ENCODE results near the gene PRPS1. TPM values are rescaled to one million over a fixed set of nuclear protein-coding genes. Genes with fewer than 3 reads are reported as not detected.
"Not testable (repeated sequence)": the region's sequence is repeated elsewhere in the genome, so short reads cannot be mapped to it uniquely, and the experiment has no call there.

The PRPS1 gene
- total RNA-seq, 2 donors from 2014 or later, result 85.2 to 88.2 TPM

GRCh38 chrX:107654566-107654871 lies 26.2 kb downstream of the PRPS1 start:
- no peaks in the 10 kb centered on the region for H3K9me3 Mint-ChIP-seq
- H3K27me3 Mint-ChIP-seq (ENCODE audit: low read depth), result peaks cover 37% of the 10 kb centered on the region
- H3K36me3 Mint-ChIP-seq (ENCODE audit: insufficient read depth in 2 of 2), result peaks cover 0 to 2% of the 10 kb centered on the region in 2 donors
- H3K4me1 Mint-ChIP-seq (ENCODE audit: low read depth), result peaks cover 4% of the 10 kb centered on the region
- no peak overlapping the region for H3K27ac Mint-ChIP-seq
- no peak for ATAC-seq (replicated peaks in 1 of 2)
- no peak for DNase-seq
- no peak overlapping the region for H3K4me3 Mint-ChIP-seq

- H3K9me3 Mint-ChIP-seq, result no peaks in the 10 kb centered on the region
- no peak overlapping the region for H3K27ac Mint-ChIP-seq
- H3K4me3 Mint-ChIP-seq, result no peak overlapping the region
- ATAC-seq (replicated peaks in 1 of 2), result peak; percentile 84 to 86
- H3K36me3 Mint-ChIP-seq (ENCODE audit: insufficient read depth in 2 of 2), result peaks cover 0 to 2% of the 10 kb centered on the region in 2 donors
- peaks cover 4% of the 10 kb centered on the region for H3K4me1 Mint-ChIP-seq (ENCODE audit: low read depth)
- peak; percentile 70 to 73 for DNase-seq
- peaks cover 38% of the 10 kb centered on the region for H3K27me3 Mint-ChIP-seq (ENCODE audit: low read depth)
Observed at GRCh38 chrX:107654872-107655761, 26.8 kb downstream of the PRPS1 start.

DNA sequence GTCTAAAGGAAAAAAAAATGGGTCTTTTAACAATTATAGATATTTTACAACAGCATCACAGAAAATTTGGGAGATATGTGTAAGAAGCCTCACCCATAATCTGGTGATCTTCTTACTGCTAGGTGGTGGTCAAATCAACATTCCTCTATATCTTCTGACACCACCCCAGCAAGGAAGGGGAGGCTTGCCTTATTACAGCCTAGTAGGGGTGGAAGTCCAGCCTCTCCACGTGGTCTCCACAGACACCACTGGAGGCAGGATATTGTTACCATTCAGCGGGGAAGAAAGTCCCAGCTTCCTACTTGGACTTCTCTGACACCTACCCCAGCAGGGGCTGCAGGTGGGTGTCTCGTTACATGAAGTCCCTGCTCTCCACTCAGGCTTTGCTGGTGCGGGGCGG lies 28.7 kb downstream of the PRPS1 start:
- peaks cover 4% of the 10 kb centered on the region for H3K4me1 Mint-ChIP-seq (ENCODE audit: low read depth)
- H3K4me3 Mint-ChIP-seq, result no peak overlapping the region
- H3K9me3 Mint-ChIP-seq, result no peaks in the 10 kb centered on the region
- DNase-seq, result no peak
- no peak for ATAC-seq (replicated peaks in 1 of 2)
- peaks cover 32% of the 10 kb centered on the region for H3K27me3 Mint-ChIP-seq (ENCODE audit: low read depth)
- no peak overlapping the region for H3K27ac Mint-ChIP-seq
- no peaks in the 10 kb centered on the region for H3K36me3 Mint-ChIP-seq (ENCODE audit: insufficient read depth in 2 of 2)

GRCh38 chrX:107658660-107659059 lies 30.4 kb downstream of the PRPS1 start:
- no peak for ATAC-seq (replicated peaks in 1 of 2)
- Mint-ChIP-seq H3K27ac (no peak overlapping the region), H3K4me3 (no peak overlapping the region), H3K36me3 (ENCODE audit: insufficient read depth in 2 of 2) (no peaks in the 10 kb centered on the region), H3K27me3 (ENCODE audit: low read depth) (peaks cover 26% of the 10 kb centered on the region), H3K9me3 (no peaks in the 10 kb centered on the region), H3K4me1 (ENCODE audit: low read depth) (peaks cover 4% of the 10 kb centered on the region)
- DNase-seq, result no peak

DNA sequence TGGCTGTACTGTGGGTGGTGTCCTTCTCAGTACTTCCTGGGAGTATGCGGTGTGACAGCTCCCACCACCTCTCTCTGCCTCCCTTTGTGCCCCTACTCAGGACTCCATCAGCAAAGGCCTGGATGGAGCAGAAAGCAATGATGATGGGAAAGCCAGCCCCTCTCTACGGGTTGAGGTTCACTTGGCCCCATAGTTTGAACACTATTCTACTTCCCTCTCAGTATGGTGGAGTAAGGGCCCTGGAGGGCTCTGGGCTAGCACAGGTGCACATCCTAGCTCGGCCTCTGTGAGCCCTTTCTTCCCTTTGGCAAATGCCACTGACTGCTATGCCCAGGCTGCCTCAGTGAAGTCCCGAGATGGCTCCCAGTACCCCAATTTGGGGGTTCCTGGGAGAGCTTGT lies 31.0 kb downstream of the PRPS1 start:
- H3K36me3 Mint-ChIP-seq (ENCODE audit: insufficient read depth in 2 of 2), result no peaks in the 10 kb centered on the region

DNA sequence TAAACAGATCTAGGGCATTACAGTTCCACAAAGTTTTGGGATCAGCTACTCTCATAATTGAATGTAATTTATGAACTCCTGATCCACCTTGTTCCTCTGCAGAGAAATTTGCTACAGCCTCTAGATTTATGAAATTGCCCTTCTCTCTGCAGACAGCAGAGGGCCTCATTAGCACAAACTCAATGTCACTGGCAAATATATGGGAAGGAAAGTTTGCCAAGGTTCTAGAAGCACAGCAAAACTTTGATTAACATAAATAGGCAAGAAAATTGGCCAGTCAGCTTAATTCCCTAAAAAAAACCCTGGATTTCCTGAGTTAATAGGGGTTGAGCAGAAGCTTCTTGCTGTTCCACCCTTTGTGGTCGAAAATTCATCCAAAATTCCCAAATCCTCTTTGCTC lies 31.5 kb downstream of the PRPS1 start:
- Mint-ChIP-seq H3K9me3 (no peaks in the 10 kb centered on the region), H3K4me1 (ENCODE audit: low read depth) (peaks cover 4% of the 10 kb centered on the region), H3K27me3 (ENCODE audit: low read depth) (peaks cover 26% of the 10 kb centered on the region), H3K4me3 (no peak overlapping the region), H3K36me3 (ENCODE audit: insufficient read depth in 2 of 2) (no peaks in the 10 kb centered on the region), H3K27ac (no peak overlapping the region)
- ATAC-seq (replicated peaks in 1 of 2) (peak in 1 of 2 donors; percentile 33), DNase-seq (peak in 1 of 2 donors; percentile 12)

More for the DNA sequence above, 31.0 kb downstream of the PRPS1 start:
- no peak overlapping the region for H3K27ac Mint-ChIP-seq
- no peak for DNase-seq
- no peak for ATAC-seq (replicated peaks in 1 of 2)
- H3K4me1 Mint-ChIP-seq (ENCODE audit: low read depth), result peaks cover 4% of the 10 kb centered on the region
- no peaks in the 10 kb centered on the region for H3K9me3 Mint-ChIP-seq
- H3K4me3 Mint-ChIP-seq, result no peak overlapping the region
- H3K27me3 Mint-ChIP-seq (ENCODE audit: low read depth), result peaks cover 26% of the 10 kb centered on the region

GRCh38 chrX:107662145-107662544 lies 33.8 kb downstream of the PRPS1 start:
- Mint-ChIP-seq H3K36me3 (ENCODE audit: insufficient read depth in 2 of 2) (no peaks in the 10 kb centered on the region), H3K9me3 (no peaks in the 10 kb centered on the region), H3K27me3 (ENCODE audit: low read depth) (peaks cover 15% of the 10 kb centered on the region), H3K4me3 (no peak overlapping the region), H3K4me1 (ENCODE audit: low read depth) (no peaks in the 10 kb centered on the region), H3K27ac (no peak overlapping the region)
- DNase-seq, result no peak
- no peak for ATAC-seq (replicated peaks in 1 of 2)

DNA sequence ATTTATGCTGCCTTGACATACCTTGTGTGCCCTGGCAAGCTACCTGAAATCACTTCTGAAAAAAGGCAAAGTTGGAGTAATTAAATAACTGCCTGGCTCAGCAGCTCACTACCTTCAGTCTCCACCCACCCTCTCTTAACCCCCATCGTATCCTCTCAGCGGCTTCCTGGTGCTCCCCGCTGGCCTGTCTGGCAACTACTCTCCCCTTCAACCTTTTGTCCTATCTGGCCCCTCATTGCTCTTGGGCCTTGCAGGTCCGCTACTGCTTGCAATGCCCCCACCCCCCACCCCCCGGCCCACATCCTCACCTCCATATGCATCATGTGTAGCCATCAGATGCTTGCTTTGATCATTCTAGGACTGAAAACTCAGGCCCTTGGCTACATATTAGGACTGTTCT lies 34.5 kb downstream of the PRPS1 start:
- DNase-seq (no peak), ATAC-seq (replicated peaks in 1 of 2) (no peak)
- no peaks in the 10 kb centered on the region for H3K9me3 Mint-ChIP-seq
- H3K27me3 Mint-ChIP-seq (ENCODE audit: low read depth), result peaks cover 21% of the 10 kb centered on the region
- H3K4me1 Mint-ChIP-seq (ENCODE audit: low read depth), result no peaks in the 10 kb centered on the region
- no peak overlapping the region for H3K4me3 Mint-ChIP-seq
- H3K36me3 Mint-ChIP-seq (ENCODE audit: insufficient read depth in 2 of 2), result peaks cover 0 to 1% of the 10 kb centered on the region in 2 donors
- H3K27ac Mint-ChIP-seq, result no peak overlapping the region

- ATAC-seq (replicated peaks in 1 of 2), result no peak
- Mint-ChIP-seq H3K27ac (no peak overlapping the region), H3K9me3 (no peaks in the 10 kb centered on the region), H3K36me3 (ENCODE audit: insufficient read depth in 2 of 2) (peaks cover 0 to 1% of the 10 kb centered on the region in 2 donors), H3K4me1 (ENCODE audit: low read depth) (peaks cover 5% of the 10 kb centered on the region), H3K27me3 (ENCODE audit: low read depth) (peaks cover 7% of the 10 kb centered on the region), H3K4me3 (no peak overlapping the region)
- no peak for DNase-seq
Observed at GRCh38 chrX:107666931-107667330, 38.6 kb downstream of the PRPS1 start.

DNA sequence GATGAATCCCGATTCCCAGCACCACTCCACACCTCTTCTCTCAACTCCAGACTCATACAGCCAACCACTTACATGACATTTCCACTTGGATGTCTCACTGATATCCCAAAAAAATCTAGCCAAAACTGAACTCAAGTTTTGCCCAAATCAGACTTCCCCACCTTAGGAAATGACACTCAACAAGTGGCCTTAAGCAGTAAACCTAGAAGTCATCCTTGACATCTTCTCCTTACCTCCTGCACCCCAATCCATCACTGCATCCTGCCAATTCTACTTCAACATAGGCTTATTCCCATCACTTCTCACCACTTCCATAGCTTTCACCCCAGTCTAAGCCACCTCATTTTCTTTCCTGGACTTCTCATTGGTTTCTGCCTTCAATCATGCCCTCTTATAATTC lies 39.1 kb downstream of the PRPS1 start:
- no peak for DNase-seq
- ATAC-seq (replicated peaks in 1 of 2), result no peak
- H3K36me3 Mint-ChIP-seq (ENCODE audit: insufficient read depth in 2 of 2), result peaks cover 0 to 1% of the 10 kb centered on the region in 2 donors

GRCh38 chrX:107668710-107669109 lies 40.4 kb downstream of the PRPS1 start:
- ATAC-seq (replicated peaks in 1 of 2); H3K4me3 Mint-ChIP-seq; H3K36me3 Mint-ChIP-seq (ENCODE audit: insufficient read depth in 2 of 2); H3K27me3 Mint-ChIP-seq (ENCODE audit: low read depth); H3K9me3 Mint-ChIP-seq; DNase-seq; H3K27ac Mint-ChIP-seq: not testable (repeated sequence)
- H3K4me1 Mint-ChIP-seq (ENCODE audit: low read depth), result peaks cover 15% of the 10 kb centered on the region

More for the DNA sequence above, 39.1 kb downstream of the PRPS1 start:
- Mint-ChIP-seq H3K4me3 (no peak overlapping the region), H3K9me3 (no peaks in the 10 kb centered on the region), H3K27ac (no peak overlapping the region), H3K4me1 (ENCODE audit: low read depth) (peaks cover 5% of the 10 kb centered on the region), H3K27me3 (ENCODE audit: low read depth) (peaks cover 7% of the 10 kb centered on the region)

- H3K4me3 Mint-ChIP-seq, result no peak overlapping the region
- H3K4me1 Mint-ChIP-seq (ENCODE audit: low read depth), result peaks cover 19% of the 10 kb centered on the region
- no peak for DNase-seq
- H3K36me3 Mint-ChIP-seq (ENCODE audit: insufficient read depth in 2 of 2), result peaks cover 0 to 1% of the 10 kb centered on the region in 2 donors
- no peak overlapping the region for H3K27ac Mint-ChIP-seq
- no peaks in the 10 kb centered on the region for H3K9me3 Mint-ChIP-seq
- ATAC-seq (replicated peaks in 1 of 2), result no peak
- peaks cover 7% of the 10 kb centered on the region for H3K27me3 Mint-ChIP-seq (ENCODE audit: low read depth)
Observed at GRCh38 chrX:107669261-107669660, 41.0 kb downstream of the PRPS1 start.

- no peak for ATAC-seq (replicated peaks in 1 of 2)
- no peak overlapping the region for H3K27ac Mint-ChIP-seq
Observed at GRCh38 chrX:107669885-107670628, 41.7 kb downstream of the PRPS1 start.

More at GRCh38 chrX:107669885-107670628, 41.7 kb downstream of the PRPS1 start:
- Mint-ChIP-seq H3K4me3 (no peak overlapping the region), H3K27me3 (ENCODE audit: low read depth) (peaks cover 15% of the 10 kb centered on the region), H3K36me3 (ENCODE audit: insufficient read depth in 2 of 2) (peaks cover 3 to 5% of the 10 kb centered on the region in 2 donors), H3K9me3 (no peaks in the 10 kb centered on the region), H3K4me1 (ENCODE audit: low read depth) (peaks cover 27% of the 10 kb centered on the region)
- no peak for DNase-seq

All from activated T-cell treated with anti-CD3 and anti-CD28 coated beads, Interleukin-2, amount 50 U/mL, for 72 hours (primary cell).